NCI-H82 treated with DMSO at 0.1 percent for 48 hours (cell line): Measurements from ENCODE around the gene ACTN4.

Experiments used
- DNase-seq: peaks from one replicate; lab custom pipeline; 2025; ENCODE audit not compliant: unreplicated experiment; lab: John Stamatoyannopoulos, UW

Gene ACTN4

DNA sequence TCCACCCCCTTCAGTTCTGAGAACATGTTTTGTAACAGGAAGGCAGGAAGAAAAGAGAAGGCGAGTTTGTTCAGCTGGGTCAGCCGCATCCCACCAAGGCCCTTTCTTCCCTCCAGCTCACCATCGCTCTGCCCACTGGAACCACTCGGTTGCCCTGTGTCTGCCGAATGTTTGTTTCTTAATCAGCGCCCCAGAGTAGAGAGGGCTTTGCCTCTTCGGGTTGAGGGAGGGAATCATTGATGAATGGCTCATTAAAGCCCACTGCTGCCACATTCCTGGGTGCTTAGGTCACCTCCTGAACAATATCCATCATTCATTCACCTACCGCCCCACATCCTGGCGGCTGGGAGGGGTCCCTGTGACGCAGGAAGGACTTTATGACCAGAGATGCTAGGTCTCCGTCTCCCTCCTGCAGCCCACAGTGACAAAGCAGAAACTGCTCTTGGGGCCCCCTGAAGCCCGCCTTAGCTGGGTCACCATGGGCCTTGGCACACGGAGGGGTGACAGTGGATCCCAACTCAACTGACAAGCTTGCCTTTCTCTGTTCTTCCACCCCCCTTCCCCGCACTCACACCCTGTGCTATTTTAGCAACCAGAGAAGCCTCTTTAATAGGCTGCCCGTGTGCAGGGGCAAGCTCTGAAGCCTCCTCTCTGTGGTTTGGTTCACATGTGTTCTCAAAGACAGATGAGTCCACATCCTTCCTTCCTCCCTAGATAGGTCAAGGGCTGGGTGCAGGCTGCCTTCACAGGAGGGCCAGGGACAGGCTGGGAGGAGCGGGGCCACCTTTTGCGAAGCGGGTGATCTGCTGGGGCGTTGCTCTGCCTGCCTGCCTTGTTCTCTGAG lies 46.2 kb downstream of the ACTN4 start:
- DNase-seq: no peak

DNA sequence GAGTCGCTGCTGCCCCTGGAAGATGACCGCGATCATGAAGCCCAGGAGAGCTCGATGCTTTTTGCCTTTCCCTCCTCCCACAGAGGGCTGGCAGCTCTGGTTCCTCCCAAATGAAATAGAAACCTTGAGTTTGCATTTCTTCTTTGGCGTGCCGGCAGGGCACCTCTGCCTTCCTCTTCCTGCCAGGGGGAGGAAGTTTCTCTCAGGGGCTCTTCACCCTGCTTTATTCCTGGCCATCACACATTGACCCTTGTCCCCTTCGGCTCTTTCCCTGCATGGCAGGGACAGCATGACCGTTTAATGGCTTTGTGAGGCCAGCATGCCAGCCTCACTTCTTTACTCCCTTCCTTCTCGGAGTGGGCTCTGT lies 47.9 kb downstream of the ACTN4 start:
- no peak for DNase-seq

DNA sequence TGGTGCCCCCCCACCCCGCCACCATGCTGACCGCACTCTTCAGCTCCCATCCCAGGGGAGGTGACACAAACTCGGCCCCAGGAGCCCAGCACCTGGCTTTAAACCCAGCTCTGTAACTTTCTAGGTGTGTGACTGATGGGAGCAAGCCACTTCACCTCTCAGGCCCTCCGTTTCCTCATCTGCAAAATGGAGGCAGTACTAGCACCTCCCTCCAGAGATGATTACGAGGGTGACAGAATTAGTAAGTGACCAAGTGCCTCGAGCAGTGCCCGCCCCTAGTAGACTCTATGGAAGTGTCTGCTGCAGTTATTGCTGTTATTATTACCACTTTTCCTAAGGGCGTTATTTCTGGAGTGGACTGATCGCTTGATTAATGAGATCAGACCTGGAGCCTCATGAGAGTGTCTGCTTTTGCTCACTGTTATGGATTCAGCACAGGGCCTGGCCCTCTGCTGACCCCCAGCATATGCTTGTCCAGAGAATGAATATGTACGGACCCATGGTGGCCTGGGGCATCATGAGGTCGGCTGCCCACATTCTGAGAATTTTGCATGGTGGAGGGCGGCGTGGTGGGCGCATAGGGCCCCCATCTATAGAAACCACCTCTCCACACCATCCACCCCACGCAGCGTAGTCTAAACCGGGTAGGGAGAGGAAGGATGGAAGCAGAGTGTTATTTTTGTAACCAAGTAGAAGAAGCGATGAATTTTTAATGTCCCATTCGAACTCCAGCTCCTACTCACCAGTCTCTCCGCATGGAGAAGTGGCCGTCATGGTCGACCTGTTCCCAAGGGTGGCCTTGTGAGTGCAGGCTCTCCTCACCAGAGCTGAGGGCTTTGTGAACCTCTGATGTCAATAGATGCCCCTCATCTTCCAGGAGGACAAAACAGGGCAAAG lies 48.6 kb downstream of the ACTN4 start:
- no peak for DNase-seq

- DNase-seq: no peak
These were observed 49.2 kb downstream of the ACTN4 start for GRCh38 chr19:38696729-38697055.

DNA sequence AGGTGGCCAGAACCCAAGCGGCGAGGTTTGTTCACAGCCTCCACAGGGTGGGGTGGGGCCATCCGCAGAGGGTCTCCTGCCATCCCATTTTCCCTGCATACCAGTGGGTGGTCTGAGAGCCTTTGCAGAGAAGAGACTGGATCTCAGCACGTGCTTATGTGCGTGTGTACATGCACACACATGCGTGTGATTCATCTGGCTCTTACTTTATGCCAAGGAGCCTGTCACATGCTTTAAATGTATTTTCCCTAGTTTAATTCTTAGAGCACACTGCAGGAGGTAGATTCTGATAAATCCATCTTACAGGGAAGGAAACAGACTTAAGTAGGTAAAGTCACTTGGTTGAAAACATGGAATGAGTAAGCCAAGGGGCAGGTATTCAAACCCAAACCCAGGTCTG lies 49.7 kb downstream of the ACTN4 start:
- DNase-seq: no peak

DNA sequence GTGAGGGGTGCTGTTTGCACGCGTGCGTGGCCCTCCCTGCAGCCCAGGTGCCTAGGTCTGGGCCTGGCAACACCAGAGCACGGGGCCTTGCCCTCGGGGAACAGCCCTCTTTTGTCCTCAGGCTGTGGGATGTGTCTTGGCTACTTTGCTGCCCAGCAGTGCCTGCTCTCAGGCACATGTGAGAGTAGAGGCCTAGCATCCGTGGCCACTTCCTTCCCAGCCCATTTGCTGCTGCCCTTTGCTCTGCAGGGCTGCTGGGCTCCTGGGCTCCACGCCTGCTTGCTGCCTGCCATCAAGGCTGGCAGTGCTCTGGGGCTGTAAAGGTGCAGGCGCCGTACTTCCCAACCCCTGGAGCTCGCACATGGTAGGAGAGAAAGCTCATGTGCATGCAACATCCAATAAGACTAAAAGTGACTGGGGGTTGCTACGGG lies 50.2 kb downstream of the ACTN4 start:
- DNase-seq: no peak

DNA sequence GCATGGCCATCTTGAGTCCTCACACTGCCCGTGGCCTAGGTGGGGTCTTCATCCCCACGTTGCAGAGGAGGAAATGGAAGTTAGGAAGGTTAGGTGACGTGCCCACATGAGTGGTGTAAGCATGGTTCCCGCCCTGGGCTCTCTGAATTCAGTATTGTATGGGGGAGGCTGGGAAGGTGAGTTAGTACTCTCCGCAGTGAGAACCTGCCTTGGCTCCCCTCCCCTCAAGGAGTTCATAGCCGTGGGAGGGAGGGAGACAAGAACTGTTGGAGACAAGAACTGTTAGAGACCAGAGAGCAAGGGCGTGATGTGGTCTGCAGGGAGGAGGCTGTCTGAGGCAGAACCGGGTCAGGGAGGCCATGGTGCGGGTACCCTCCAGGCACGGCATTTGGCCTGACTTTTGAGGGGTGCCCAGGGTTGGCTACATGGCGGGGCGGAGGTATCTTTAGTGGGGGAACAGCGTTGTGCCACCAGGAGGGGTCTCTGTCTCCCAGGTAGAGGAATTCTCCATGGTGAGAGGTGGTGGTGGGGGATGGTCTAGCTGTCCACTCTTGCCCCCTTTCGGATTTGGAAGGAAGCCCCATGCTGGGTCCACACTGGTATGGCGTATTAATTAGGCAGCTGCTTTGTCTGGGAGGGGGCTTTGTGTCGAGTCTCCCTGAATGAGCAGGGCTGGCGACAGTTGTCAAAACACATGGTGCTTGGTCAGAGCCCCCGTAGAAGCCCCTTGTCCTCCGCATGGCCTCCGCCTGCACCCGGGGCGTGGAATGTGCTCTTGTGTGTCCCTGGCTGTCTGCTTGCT lies 51.0 kb downstream of the ACTN4 start:
- no peak for DNase-seq

- DNase-seq: no peak
These were observed 51.5 kb downstream of the ACTN4 start for GRCh38 chr19:38699027-38699346.

DNA sequence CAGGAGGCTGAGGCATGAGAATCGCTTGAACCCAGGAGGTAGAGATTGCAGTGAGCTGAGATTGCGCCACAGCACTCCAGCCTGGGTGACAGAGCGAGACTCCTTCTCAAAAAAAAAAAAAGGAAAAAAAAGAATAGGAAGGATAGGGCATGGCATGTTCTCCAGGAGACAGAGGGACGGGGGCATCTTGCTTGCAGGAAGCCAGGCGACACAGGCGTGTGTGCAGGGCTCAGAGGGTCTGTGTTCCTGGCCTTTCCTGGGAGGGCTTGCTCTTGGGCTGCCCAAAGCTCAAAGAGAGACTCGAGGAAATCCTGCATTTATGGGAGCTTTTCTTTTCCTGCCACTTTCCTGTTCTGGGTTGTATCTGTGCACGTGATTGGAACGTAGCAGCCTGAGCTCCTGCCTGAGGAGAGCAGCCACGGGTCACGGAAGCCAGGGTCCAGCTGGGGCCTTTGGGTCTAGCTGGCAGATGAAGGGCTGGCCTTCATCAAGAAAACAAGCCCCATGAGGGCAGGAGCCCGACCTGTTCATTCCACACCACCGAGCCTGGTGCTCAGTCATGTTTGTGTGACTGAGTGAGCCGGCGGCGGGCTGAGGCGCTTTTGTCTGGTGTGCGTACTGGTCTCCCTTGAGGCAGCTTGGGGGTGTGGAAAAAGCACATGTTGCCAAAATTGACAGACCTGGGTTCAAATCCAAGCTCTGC lies 52.3 kb downstream of the ACTN4 start:
- no peak for DNase-seq

GRCh38 chr19:38700350-38700901 lies 53.0 kb downstream of the ACTN4 start:
- no peak for DNase-seq

GRCh38 chr19:38700902-38701454 lies 53.5 kb downstream of the ACTN4 start:
- no peak for DNase-seq

GRCh38 chr19:38701455-38702063 lies 54.1 kb downstream of the ACTN4 start:
- no peak for DNase-seq

DNA sequence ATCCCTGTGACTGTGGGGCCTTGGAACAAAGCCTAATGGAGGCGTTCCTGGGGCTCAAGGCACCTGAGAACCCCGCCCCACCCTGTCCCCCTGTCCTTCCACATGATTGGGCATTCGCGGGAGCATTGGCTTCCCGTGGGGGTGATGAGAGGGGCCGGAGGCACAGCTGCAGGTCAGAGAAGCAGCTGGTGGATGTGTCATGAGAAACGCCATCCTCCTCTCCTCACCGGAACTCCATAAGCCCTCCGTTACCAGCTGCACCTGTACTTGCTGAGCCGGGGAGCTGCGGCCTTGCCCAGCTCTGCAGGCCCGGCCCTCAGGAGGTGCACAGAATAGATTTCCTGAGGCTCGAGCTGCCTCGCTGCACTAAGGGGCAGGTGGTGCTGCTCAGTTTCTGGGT lies 54.8 kb downstream of the ACTN4 start:
- no peak for DNase-seq

GRCh38 chr19:38703509-38703908 lies 56.1 kb downstream of the ACTN4 start:
- DNase-seq: no peak

- DNase-seq: no peak
These were observed 57.1 kb downstream of the ACTN4 start for GRCh38 chr19:38704488-38705026.

DNA sequence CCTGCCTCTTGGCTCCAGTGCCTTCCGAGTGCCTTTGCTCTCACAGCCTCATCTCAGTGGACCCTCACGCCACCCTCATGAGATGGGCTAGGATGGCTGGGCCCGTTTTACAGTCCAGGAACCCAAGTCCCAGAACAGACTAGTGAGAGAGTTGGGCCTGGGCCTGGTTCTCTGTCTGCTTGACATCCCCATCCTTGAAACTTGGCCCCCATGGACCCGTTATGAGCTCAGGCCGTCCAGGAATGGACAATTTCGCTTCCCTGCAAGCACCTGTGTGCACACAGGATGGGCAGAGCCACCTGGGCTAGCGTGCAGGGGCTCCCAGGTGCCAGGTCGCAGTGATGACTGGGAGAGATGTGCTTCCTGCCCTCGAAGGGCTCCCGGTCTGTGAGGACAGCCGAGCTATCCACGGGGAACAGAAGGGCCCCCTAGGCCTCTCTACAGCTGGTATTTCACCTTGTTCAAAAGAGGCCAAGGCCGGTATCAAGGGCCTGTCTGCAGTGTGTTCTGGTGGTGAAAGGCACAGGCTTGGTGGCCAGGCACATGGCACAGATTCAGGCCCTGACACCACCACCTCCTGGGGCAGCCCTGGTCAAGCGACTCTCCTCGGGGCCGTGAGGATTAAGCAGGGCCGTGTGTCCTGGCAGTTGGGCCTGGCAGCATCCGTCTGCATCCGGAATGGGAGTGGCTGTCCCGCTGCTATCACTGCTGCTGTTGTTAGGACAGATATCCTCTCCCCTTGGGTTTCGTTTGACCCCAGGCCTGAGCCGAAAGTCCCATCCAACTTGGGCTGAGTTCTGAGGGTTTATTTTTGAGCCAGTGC lies 58.0 kb downstream of the ACTN4 start:
- DNase-seq: no peak

DNA sequence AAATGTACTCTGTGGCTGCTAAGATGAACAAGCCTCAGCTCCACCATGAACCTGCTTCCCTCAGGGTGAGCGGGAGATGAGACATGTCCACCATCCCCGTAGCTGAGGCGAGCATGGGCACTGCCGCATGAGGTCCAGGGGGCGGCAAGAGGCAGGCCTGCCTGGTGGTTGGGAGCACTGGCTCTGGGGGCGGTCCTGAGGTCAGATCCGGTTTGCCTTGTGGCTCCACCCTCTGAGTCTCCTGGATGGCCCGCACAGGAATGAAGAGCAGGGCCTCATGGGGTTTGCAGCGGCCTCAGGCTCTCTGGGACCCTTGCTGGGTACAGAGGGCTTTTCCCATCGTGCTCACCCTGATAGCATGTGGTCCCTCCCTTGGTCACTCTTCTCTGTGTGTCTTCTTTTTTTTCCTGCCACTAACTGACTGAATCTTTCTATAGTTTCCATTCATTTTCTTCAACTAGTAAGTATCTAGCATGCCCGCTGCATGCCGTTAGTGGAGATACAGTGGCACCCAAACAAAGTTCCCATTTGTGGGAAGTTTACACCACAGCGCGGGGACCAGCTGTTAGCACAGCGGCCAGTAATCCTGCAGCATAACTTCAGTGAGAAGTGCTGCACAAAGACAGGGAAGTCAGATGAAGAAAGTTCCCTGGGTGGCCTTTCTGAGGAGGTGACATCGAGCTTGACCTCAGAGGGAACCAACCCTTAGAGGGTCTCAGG lies 59.5 kb downstream of the ACTN4 start:
- DNase-seq: no peak

DNA sequence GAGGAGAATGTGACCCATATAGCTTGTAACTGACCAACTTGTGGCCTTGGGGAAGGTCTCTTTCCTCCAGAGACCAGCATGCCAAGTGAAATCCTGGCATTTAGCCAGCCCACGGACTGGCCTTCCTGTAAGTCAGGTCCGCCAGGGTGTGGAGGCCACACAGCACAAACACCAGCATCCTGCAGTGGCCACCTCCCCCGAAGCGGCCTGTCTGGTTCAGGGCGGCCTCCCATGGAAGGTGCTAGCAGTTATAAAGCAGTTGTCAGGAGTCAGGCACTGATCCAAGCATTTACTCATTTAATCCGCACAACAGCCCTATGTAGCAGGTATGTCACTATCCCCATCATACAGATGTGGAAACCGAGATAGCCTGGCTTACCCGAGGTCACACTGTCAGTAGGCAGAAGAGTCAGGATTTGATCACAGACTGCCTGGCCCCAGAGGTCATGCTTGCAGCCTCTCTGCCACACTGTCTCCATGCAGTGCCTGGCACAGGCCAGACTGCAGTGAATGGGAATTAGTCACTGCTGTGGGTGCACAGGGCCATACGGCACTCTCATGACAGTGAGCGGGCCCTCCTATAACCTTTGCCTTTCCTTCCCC lies 60.2 kb downstream of the ACTN4 start:
- DNase-seq: no peak
